ENCODE measurements around the gene SLC22A2.
"Not testable (repeated sequence)": the region's sequence is repeated elsewhere in the genome, so short reads cannot be mapped to it uniquely, and the experiment has no call there.

Gene SLC22A2

GRCh38 chr6:160238761-160239751 is 19.6 kb downstream of the SLC22A2 start:
- Histone ChIP-seq H3K36me3 (ENCODE audit: control insufficient read depth, insufficient read depth, low read length) (no peaks in the 10 kb centered on the region), H3K4me3 (replicated peaks; ENCODE audit: low read depth, low read length) (no peak overlapping the region), H3K27me3 (replicated peaks; ENCODE audit: control insufficient read depth, insufficient read depth, low read length) (no peaks in the 10 kb centered on the region)
- TF ChIP-seq CTCF (IDR thresholded peaks at IDR 0.05; ENCODE audit: insufficient read depth, low read length, poor library complexity, severe bottlenecking) = no peak
- DNase-seq (ENCODE audit: extremely low read depth, insufficient read length) = no peak

GRCh38 chr6:160238278-160238711 is 20.3 kb downstream of the SLC22A2 start:
- TF ChIP-seq CTCF (IDR thresholded peaks at IDR 0.05; ENCODE audit: insufficient read depth, low read length, poor library complexity, severe bottlenecking) = no peak

GRCh38 chr6:160237597-160238275 is 20.9 kb downstream of the SLC22A2 start:
- H3K27me3 ChIP-seq (replicated peaks; ENCODE audit: control insufficient read depth, insufficient read depth, low read length); H3K36me3 ChIP-seq (ENCODE audit: control insufficient read depth, insufficient read depth, low read length); H3K4me3 ChIP-seq (replicated peaks; ENCODE audit: low read depth, low read length); DNase-seq (ENCODE audit: extremely low read depth, insufficient read length): not testable (repeated sequence)

More at GRCh38 chr6:160238278-160238711, 20.3 kb downstream of the SLC22A2 start:
- H3K4me3 ChIP-seq (replicated peaks; ENCODE audit: low read depth, low read length) = no peak overlapping the region
- H3K27me3 ChIP-seq (replicated peaks; ENCODE audit: control insufficient read depth, insufficient read depth, low read length) = no peaks in the 10 kb centered on the region
- DNase-seq (ENCODE audit: extremely low read depth, insufficient read length) = no peak
- no peaks in the 10 kb centered on the region for H3K36me3 ChIP-seq (ENCODE audit: control insufficient read depth, insufficient read depth, low read length)

- not testable (repeated sequence) for H3K36me3 ChIP-seq (ENCODE audit: control insufficient read depth, insufficient read depth, low read length); H3K4me3 ChIP-seq (replicated peaks; ENCODE audit: low read depth, low read length); H3K27me3 ChIP-seq (replicated peaks; ENCODE audit: control insufficient read depth, insufficient read depth, low read length); DNase-seq (ENCODE audit: extremely low read depth, insufficient read length)
Measured at GRCh38 chr6:160236235-160236872, 22.3 kb downstream of the SLC22A2 start.

GRCh38 chr6:160233950-160234640 is 24.5 kb downstream of the SLC22A2 start:
- not testable (repeated sequence) for DNase-seq (ENCODE audit: extremely low read depth, insufficient read length); H3K27me3 ChIP-seq (replicated peaks; ENCODE audit: control insufficient read depth, insufficient read depth, low read length); H3K4me3 ChIP-seq (replicated peaks; ENCODE audit: low read depth, low read length); H3K36me3 ChIP-seq (ENCODE audit: control insufficient read depth, insufficient read depth, low read length)

- H3K27me3 ChIP-seq (replicated peaks; ENCODE audit: control insufficient read depth, insufficient read depth, low read length) = no peaks in the 10 kb centered on the region
- no peaks in the 10 kb centered on the region for H3K36me3 ChIP-seq (ENCODE audit: control insufficient read depth, insufficient read depth, low read length)
- no peak for DNase-seq (ENCODE audit: extremely low read depth, insufficient read length)
- no peak overlapping the region for H3K4me3 ChIP-seq (replicated peaks; ENCODE audit: low read depth, low read length)
- TF ChIP-seq CTCF (IDR thresholded peaks at IDR 0.05; ENCODE audit: insufficient read depth, low read length, poor library complexity, severe bottlenecking) = no peak
Measured at GRCh38 chr6:160227769-160228161, 30.9 kb downstream of the SLC22A2 start.

Measured in GM06990 (cell line).